HG03196 (cell line): ENCODE results near the gene SEC23A.
"Not testable (repeated sequence)": the region's sequence is repeated elsewhere in the genome, so short reads cannot be mapped to it uniquely, and the experiment has no call there.

Experiments used
- ATAC-seq: cut with Tn5 transposase; IDR thresholded peaks from one replicate; pipeline ENCODE4 v1.9.1; 2021; ENCODE audit not compliant: unreplicated experiment

The SEC23A gene

GRCh38 chr14:39033371-39033770 lies 69.7 kb downstream of the SEC23A start:
- ATAC-seq = no peak

- ATAC-seq = no peak
Measured at GRCh38 chr14:39030209-39030608, 72.8 kb downstream of the SEC23A start.

- ATAC-seq = no peak
Measured at GRCh38 chr14:39029789-39030188, 73.2 kb downstream of the SEC23A start.

- ATAC-seq = no peak
Measured at GRCh38 chr14:39028620-39029019, 74.4 kb downstream of the SEC23A start.

- ATAC-seq = no peak
Measured at GRCh38 chr14:39025810-39026627, 77.0 kb downstream of the SEC23A start.

GRCh38 chr14:39025250-39025809 lies 77.7 kb downstream of the SEC23A start:
- no peak for ATAC-seq

GRCh38 chr14:39023939-39024871 lies 78.8 kb downstream of the SEC23A start:
- no peak for ATAC-seq

- not testable (repeated sequence) for ATAC-seq
Measured at GRCh38 chr14:39017096-39018016, 85.7 kb downstream of the SEC23A start.

GRCh38 chr14:39016733-39017095 lies 86.3 kb downstream of the SEC23A start:
- ATAC-seq = no peak

- ATAC-seq = no peak
Measured at GRCh38 chr14:39015964-39016577, 87.0 kb downstream of the SEC23A start.

GRCh38 chr14:39015360-39015961 lies 87.6 kb downstream of the SEC23A start:
- ATAC-seq = no peak

- no peak for ATAC-seq
Measured at GRCh38 chr14:39014460-39014859, 88.6 kb downstream of the SEC23A start.

- ATAC-seq = not testable (repeated sequence)
Measured at GRCh38 chr14:39008965-39009364, 94.1 kb downstream of the SEC23A start.

- ATAC-seq = no peak
Measured at GRCh38 chr14:39006721-39007410, 96.2 kb downstream of the SEC23A start.

GRCh38 chr14:39005044-39005880 lies 97.8 kb downstream of the SEC23A start:
- no peak for ATAC-seq

GRCh38 chr14:38999949-39000348 lies 103.1 kb downstream of the SEC23A start:
- no peak for ATAC-seq

GRCh38 chr14:38994731-38995130 lies 108.3 kb downstream of the SEC23A start:
- no peak for ATAC-seq

- no peak for ATAC-seq
Measured at GRCh38 chr14:38993981-38994380, 109.1 kb downstream of the SEC23A start.
